ENCODE data around the gene PSD2.

Gene PSD2

GRCh38 chr5:139841549-139841948 is 45.9 kb downstream of the PSD2 start:
- no peaks in the 10 kb centered on the region for H3K27me3 ChIP-seq (ENCODE audit: low read length)
- no peaks in the 10 kb centered on the region for H3F3A ChIP-seq (ENCODE audit: insufficient read depth)
- no peaks in the 10 kb centered on the region for H3K79me2 ChIP-seq (ENCODE audit: insufficient read depth, low read length)
- no peaks in the 10 kb centered on the region for H4K20me1 ChIP-seq (ENCODE audit: low read depth, low read length)
- no peak overlapping the region for H3K4me2 ChIP-seq (ENCODE audit: low read depth, low read length, poor library complexity, severe bottlenecking)
- H3K4me3 ChIP-seq (ENCODE audit: insufficient read depth, low read length, poor library complexity, severe bottlenecking) = no peak overlapping the region
- H3K9ac ChIP-seq (ENCODE audit: low read length) = no peak overlapping the region
- no peaks in the 10 kb centered on the region for H3K9me2 ChIP-seq (replicated peaks; ENCODE audit: insufficient read depth, low read length)
- H3K36me3 ChIP-seq (ENCODE audit: low read length) = no peaks in the 10 kb centered on the region
- no peak overlapping the region for H3K27ac ChIP-seq (ENCODE audit: low read depth, low read length)
- H2AFZ ChIP-seq (ENCODE audit: low read depth, low read length, severe bottlenecking) = no peak overlapping the region
- H3K9me3 ChIP-seq (ENCODE audit: insufficient read depth, low read length) = no peaks in the 10 kb centered on the region
- TF ChIP-seq CTCF (IDR thresholded peaks at IDR 0.05; ENCODE audit: insufficient read depth, low read length, poor library complexity, severe bottlenecking) (no peak), EZH2phosphoT487 (conservative IDR thresholded peaks at IDR 0.05; ENCODE audit: low read length) (no peak)

GRCh38 chr5:139842321-139842720 is 46.7 kb downstream of the PSD2 start:
- no peak overlapping the region for H3K4me3 ChIP-seq (ENCODE audit: insufficient read depth, low read length, poor library complexity, severe bottlenecking)
- H4K20me1 ChIP-seq (ENCODE audit: low read depth, low read length) = no peaks in the 10 kb centered on the region
- no peak overlapping the region for H3K4me2 ChIP-seq (ENCODE audit: low read depth, low read length, poor library complexity, severe bottlenecking)
- H3K36me3 ChIP-seq (ENCODE audit: low read length) = no peaks in the 10 kb centered on the region
- no peaks in the 10 kb centered on the region for H3K9me2 ChIP-seq (replicated peaks; ENCODE audit: insufficient read depth, low read length)
- no peak overlapping the region for H2AFZ ChIP-seq (ENCODE audit: low read depth, low read length, severe bottlenecking)
- H3F3A ChIP-seq (ENCODE audit: insufficient read depth) = no peaks in the 10 kb centered on the region
- no peaks in the 10 kb centered on the region for H3K79me2 ChIP-seq (ENCODE audit: insufficient read depth, low read length)
- H3K27me3 ChIP-seq (ENCODE audit: low read length) = no peaks in the 10 kb centered on the region
- no peak overlapping the region for H3K9ac ChIP-seq (ENCODE audit: low read length)
- TF ChIP-seq EZH2phosphoT487 (conservative IDR thresholded peaks at IDR 0.05; ENCODE audit: low read length) (no peak), CTCF (IDR thresholded peaks at IDR 0.05; ENCODE audit: insufficient read depth, low read length, poor library complexity, severe bottlenecking) (no peak)
- H3K27ac ChIP-seq (ENCODE audit: low read depth, low read length) = no peak overlapping the region
- H3K9me3 ChIP-seq (ENCODE audit: insufficient read depth, low read length) = no peaks in the 10 kb centered on the region

GRCh38 chr5:139843991-139844390 is 48.4 kb downstream of the PSD2 start:
- no peak overlapping the region for H3K9ac ChIP-seq (ENCODE audit: low read length)
- no peaks in the 10 kb centered on the region for H3K36me3 ChIP-seq (ENCODE audit: low read length)
- no peaks in the 10 kb centered on the region for H3K9me3 ChIP-seq (ENCODE audit: insufficient read depth, low read length)
- H3K79me2 ChIP-seq (ENCODE audit: insufficient read depth, low read length) = no peaks in the 10 kb centered on the region
- no peaks in the 10 kb centered on the region for H3K27me3 ChIP-seq (ENCODE audit: low read length)
- no peak overlapping the region for H2AFZ ChIP-seq (ENCODE audit: low read depth, low read length, severe bottlenecking)
- TF ChIP-seq CTCF (IDR thresholded peaks at IDR 0.05; ENCODE audit: insufficient read depth, low read length, poor library complexity, severe bottlenecking) (no peak), EZH2phosphoT487 (conservative IDR thresholded peaks at IDR 0.05; ENCODE audit: low read length) (no peak)
- no peak overlapping the region for H3K4me2 ChIP-seq (ENCODE audit: low read depth, low read length, poor library complexity, severe bottlenecking)
- H3K27ac ChIP-seq (ENCODE audit: low read depth, low read length) = no peak overlapping the region
- no peak overlapping the region for H3K4me3 ChIP-seq (ENCODE audit: insufficient read depth, low read length, poor library complexity, severe bottlenecking)
- no peaks in the 10 kb centered on the region for H3F3A ChIP-seq (ENCODE audit: insufficient read depth)
- H4K20me1 ChIP-seq (ENCODE audit: low read depth, low read length) = no peaks in the 10 kb centered on the region
- H3K9me2 ChIP-seq (replicated peaks; ENCODE audit: insufficient read depth, low read length) = no peaks in the 10 kb centered on the region
